Keratinocyte (primary cell): Measurements from ENCODE around the gene ARHGAP1. TPM values are rescaled to one million over a fixed set of nuclear protein-coding genes. Genes with fewer than 3 reads are reported as not detected.

Source experiments
- DNase-seq: peaks from one replicate; pipeline ENCODE4 v3.0.0-alpha.2; 2011; ENCODE audit warnings: low read depth, missing footprints, low spot score
- FAIRE-seq: peaks from 2 replicates; lab custom pipeline; 2011; peaks lifted over from hg19 to GRCh38; lab: Jason Lieb, UNC
- H2AFZ ChIP-seq: 2 replicates; pipeline ENCODE4 v1.6.0; 2012; ENCODE audit warnings: low read length, control low read depth, inconsistent platforms; ENCODE audit not compliant: control insufficient read depth
- H3K27ac ChIP-seq: 2 replicates; pipeline ENCODE4 v1.5.1; 2011; ENCODE audit warnings: low read length; ENCODE audit not compliant: control insufficient read depth, insufficient read depth
- H3K27me3 ChIP-seq: 3 replicates; pipeline ENCODE4 v1.6.0; 2011; ENCODE audit warnings: low read length; ENCODE audit not compliant: control insufficient read depth, insufficient read depth; ENCODE audit errors: extremely low read depth
- H3K36me3 ChIP-seq, 2 experiments: 2 replicates in 1 of 2; 3 replicates in 1 of 2; pipeline ENCODE4 v1.5.1; 2011; ENCODE audit warnings: low read length in 2 of 2, mild to moderate bottlenecking in 1 of 2; ENCODE audit not compliant: control insufficient read depth in 2 of 2, insufficient read depth in 2 of 2; ENCODE audit errors: extremely low read depth in 1 of 2
- H3K4me1 ChIP-seq: 3 replicates; pipeline ENCODE4 v1.5.1; 2011; ENCODE audit warnings: low read length; ENCODE audit not compliant: control insufficient read depth, insufficient read depth; ENCODE audit errors: extremely low read depth
- H3K4me2 ChIP-seq: 3 replicates; pipeline ENCODE4 v1.6.0; 2011; ENCODE audit warnings: low read depth, low read length; ENCODE audit not compliant: control insufficient read depth, insufficient read depth; ENCODE audit errors: extremely low read depth
- H3K4me3 ChIP-seq, 3 experiments: fragments of 200-600 bp in 1 of 3; sonication (generic) in 1 of 3; 2 replicates in 2 of 3; 3 replicates in 1 of 3; pipeline ENCODE4 v1.5.1; 2011 to 2016; ENCODE audit warnings: low read length in 3 of 3, mild to moderate bottlenecking in 3 of 3, control low read depth in 2 of 3, inconsistent platforms in 1 of 3, low read depth in 1 of 3, mixed read lengths in 1 of 3, mixed run types in 1 of 3, moderate library complexity in 1 of 3; ENCODE audit not compliant: control insufficient read depth in 2 of 3, insufficient read depth in 2 of 3; ENCODE audit errors: extremely low read depth in 1 of 3
- H3K79me2 ChIP-seq: 2 replicates; pipeline ENCODE4 v1.6.0; 2012; ENCODE audit warnings: low read length; ENCODE audit not compliant: control insufficient read depth, insufficient read depth
- H3K9ac ChIP-seq: 3 replicates; pipeline ENCODE4 v1.6.0; 2011; ENCODE audit warnings: low read length; ENCODE audit not compliant: control insufficient read depth, insufficient read depth; ENCODE audit errors: extremely low read depth
- H3K9me1 ChIP-seq: 3 replicates; pipeline ENCODE4 v1.6.0; 2011; ENCODE audit warnings: low read length; ENCODE audit not compliant: control insufficient read depth, insufficient read depth; ENCODE audit errors: extremely low read depth
- H3K9me3 ChIP-seq: 2 replicates; pipeline ENCODE4 v1.5.1; 2012; ENCODE audit warnings: low read depth, low read length; ENCODE audit not compliant: control insufficient read depth
- H4K20me1 ChIP-seq: 3 replicates; pipeline ENCODE4 v1.6.0; 2011; ENCODE audit warnings: low read length; ENCODE audit not compliant: control insufficient read depth, insufficient read depth; ENCODE audit errors: extremely low read depth
- EZH2 ChIP-seq: IDR thresholded peaks from one replicate; pipeline ENCODE4 v1.6.1; 2012; ENCODE audit warnings: inconsistent platforms, mild to moderate bottlenecking, low read length, moderate library complexity
- dilution Hi-C: fragments of 300-500 bp; cut with MboI; formaldehyde crosslinking; loops from one replicate; pipeline ENCODE4 v1.7.0; 2020; ENCODE audit warnings: low sequenced_read_pairs; ENCODE audit not compliant: extremely low pct_ligation_motif_present
- polyA plus RNA-seq, 5 experiments: library from polyadenylated mRNA; depleted of rRNA in 3 of 5; stranded (reverse) in 3 of 5; stranded (forward) in 1 of 5; unstranded in 1 of 5; fragments of >200 nt; gene quantifications; 1 replicate in 1 of 5; 2 replicates in 3 of 5; 3 replicates in 1 of 5; pipeline versions ENCODE4 v1.2.1 to v1.2.3, GENCODE V29; 2011 to 2012; ENCODE audit warnings: missing spikeins in 2 of 5, low read depth in 1 of 5, low replicate concordance in 1 of 5
- TF ChIP-seq, protein P1 (sequence below), 3 experiments: IDR thresholded peaks in 1 of 3; conservative IDR thresholded peaks in 1 of 3; optimal IDR thresholded peaks in 1 of 3; 2 replicates in 2 of 3; 3 replicates in 1 of 3; pipeline versions ENCODE3 to v1.5.1; 2011; ENCODE audit warnings: low read length in 3 of 3, mild to moderate bottlenecking in 3 of 3, moderate library complexity in 2 of 3, control low read depth in 1 of 3, inconsistent platforms in 1 of 3; ENCODE audit not compliant: insufficient read depth in 2 of 3; ENCODE audit errors: extremely low read depth in 1 of 3

Gene ARHGAP1
- polyA plus RNA-seq, 1 donor (not counting 4 experiments of a cell fraction or from before 2014, with no cell fraction given) = 19.5 TPM

GRCh38 chr11:46705070-46705688 is 4.8 kb upstream of the ARHGAP1 start:
- dilution Hi-C loops = no loop called here
- Histone ChIP-seq H4K20me1 (peaks cover 3% of the 10 kb centered on the region), H3K27me3 (no peaks in the 10 kb centered on the region), H3K9me1 (no peaks in the 10 kb centered on the region), H3K4me1 (peaks cover 5% of the 10 kb centered on the region), H3K36me3 (peaks cover 27 to 51% of the 10 kb centered on the region in 2 experiments), H3K4me3 (no peak overlapping the region), H3K27ac (no peak overlapping the region), H2AFZ (no peak overlapping the region), H3K4me2 (no peak overlapping the region), H3K79me2 (peaks cover 47% of the 10 kb centered on the region), H3K9ac (no peak overlapping the region), H3K9me3 (no peaks in the 10 kb centered on the region)
- FAIRE-seq = no peak
- no peak for DNase-seq
- TF ChIP-seq, protein P1, sequence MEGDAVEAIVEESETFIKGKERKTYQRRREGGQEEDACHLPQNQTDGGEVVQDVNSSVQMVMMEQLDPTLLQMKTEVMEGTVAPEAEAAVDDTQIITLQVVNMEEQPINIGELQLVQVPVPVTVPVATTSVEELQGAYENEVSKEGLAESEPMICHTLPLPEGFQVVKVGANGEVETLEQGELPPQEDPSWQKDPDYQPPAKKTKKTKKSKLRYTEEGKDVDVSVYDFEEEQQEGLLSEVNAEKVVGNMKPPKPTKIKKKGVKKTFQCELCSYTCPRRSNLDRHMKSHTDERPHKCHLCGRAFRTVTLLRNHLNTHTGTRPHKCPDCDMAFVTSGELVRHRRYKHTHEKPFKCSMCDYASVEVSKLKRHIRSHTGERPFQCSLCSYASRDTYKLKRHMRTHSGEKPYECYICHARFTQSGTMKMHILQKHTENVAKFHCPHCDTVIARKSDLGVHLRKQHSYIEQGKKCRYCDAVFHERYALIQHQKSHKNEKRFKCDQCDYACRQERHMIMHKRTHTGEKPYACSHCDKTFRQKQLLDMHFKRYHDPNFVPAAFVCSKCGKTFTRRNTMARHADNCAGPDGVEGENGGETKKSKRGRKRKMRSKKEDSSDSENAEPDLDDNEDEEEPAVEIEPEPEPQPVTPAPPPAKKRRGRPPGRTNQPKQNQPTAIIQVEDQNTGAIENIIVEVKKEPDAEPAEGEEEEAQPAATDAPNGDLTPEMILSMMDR (optimal IDR thresholded peaks at IDR 0.05 in 1 of 3, IDR thresholded peaks at IDR 0.05 in 1 of 3, conservative IDR thresholded peaks at IDR 0.05 in 1 of 3; ENCODE audit: extremely low read depth in 1 of 3, insufficient read depth in 2 of 3, low read length in 3 of 3) = no peak
- TF ChIP-seq EZH2 = no peak

DNA sequence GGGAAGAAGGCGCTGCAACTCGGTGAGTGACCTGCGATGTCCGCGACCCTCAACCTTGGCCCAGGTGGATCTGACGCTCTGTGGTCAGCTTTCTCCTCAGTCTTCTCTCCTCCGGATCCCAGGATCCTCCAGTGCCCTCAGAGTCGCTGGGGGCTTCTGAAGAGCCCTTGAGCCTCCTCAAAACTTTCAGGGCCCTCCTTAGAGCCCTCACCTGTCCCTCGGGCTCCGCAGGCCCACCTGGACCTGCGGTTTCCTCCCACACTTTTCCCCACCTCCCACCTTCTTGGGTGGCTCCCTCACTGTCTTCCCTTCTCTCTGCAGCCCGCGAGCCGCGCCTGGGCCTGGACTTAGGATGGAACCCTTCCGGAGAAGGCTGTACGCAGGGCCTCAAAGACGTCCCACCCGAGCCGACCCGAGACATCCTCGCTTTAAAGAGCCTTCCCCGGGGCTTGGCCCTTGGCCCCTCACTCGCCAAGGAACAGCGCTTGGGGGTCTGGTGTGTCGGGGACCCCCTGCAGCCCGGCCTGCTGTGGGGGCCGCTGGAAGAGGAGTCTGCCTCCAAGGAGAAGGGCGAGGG is 747 bp upstream of the ARHGAP1 start:
- H3K9me1 ChIP-seq = no peaks in the 10 kb centered on the region
- H3K4me2 ChIP-seq = peak overlapping the region; percentile 97
- peaks cover 13% of the 10 kb centered on the region for H3K4me1 ChIP-seq
- no peaks in the 10 kb centered on the region for H3K9me3 ChIP-seq
- H3K9ac ChIP-seq = peak overlapping the region; percentile 88
- H3K27me3 ChIP-seq = no peaks in the 10 kb centered on the region
- peaks cover 3% of the 10 kb centered on the region for H4K20me1 ChIP-seq
- peaks cover 76% of the 10 kb centered on the region for H3K79me2 ChIP-seq
- H3K36me3 ChIP-seq = peaks cover 21 to 37% of the 10 kb centered on the region in 2 experiments
- H3K4me3 ChIP-seq = peak overlapping the region; percentile 81 to 97 (median 85)
- TF ChIP-seq, protein P1 (optimal IDR thresholded peaks at IDR 0.05 in 1 of 3, IDR thresholded peaks at IDR 0.05 in 1 of 3, conservative IDR thresholded peaks at IDR 0.05 in 1 of 3; ENCODE audit: extremely low read depth in 1 of 3, insufficient read depth in 2 of 3, low read length in 3 of 3) = no peak
- TF ChIP-seq EZH2 = no peak
- peak overlapping the region; percentile 96 for H2AFZ ChIP-seq
- H3K27ac ChIP-seq = peak overlapping the region; percentile 97
- FAIRE-seq = no peak
- dilution Hi-C loops = no loop called here
- DNase-seq = no peak
